ENCODE measurements around the gene NAGA. TPM values are rescaled to one million over a fixed set of nuclear protein-coding genes. Genes with fewer than 3 reads are reported as not detected.
"Not testable (repeated sequence)": the region's sequence is repeated elsewhere in the genome, so short reads cannot be mapped to it uniquely, and the experiment has no call there.

NAGA gene
- total RNA-seq (10 to 100 TPM; 14.6 to 16.3 (median 15.4) TPM), polyA plus RNA-seq (9.4 TPM)
- long read RNA-seq, donor 1, transcript NAGA-201 (9 exons, 3,694 nt) = major isoform, 28 of 50 reads
- long read RNA-seq, donor 1, transcript NAGA-202 (10 exons, 1,869 nt) = minor isoform, 8 of 50 reads
- long read RNA-seq, donor 1, partial matches to known transcripts = 5 of 50 reads
- long read RNA-seq, donor 1, other reads (novel, unspliced or antisense) = 6 of 50 reads
- long read RNA-seq, donor 2, transcript NAGA-201 (9 exons, 3,694 nt) = major isoform, 13 of 19 reads
- long read RNA-seq, donor 2, partial matches to known transcripts = 2 of 19 reads
- long read RNA-seq, donor 2, other reads (novel, unspliced or antisense) = 1 of 19 reads
- long read RNA-seq, donor 3, transcript NAGA-202 (10 exons, 1,869 nt) = minor isoform, 21 of 97 reads
- long read RNA-seq, donor 3, transcript NAGA-203 (10 exons, 1,856 nt) = minor isoform, 10 of 97 reads
- long read RNA-seq, donor 3, transcript NAGA-201 (9 exons, 3,694 nt) = major isoform, 49 of 97 reads
- long read RNA-seq, donor 3, partial matches to known transcripts = 10 of 97 reads
- long read RNA-seq, donor 3, other reads (novel, unspliced or antisense) = 7 of 97 reads
- long read RNA-seq, donor 4, transcript NAGA-201 (9 exons, 3,694 nt) = major isoform, 9 of 19 reads
- long read RNA-seq, donor 4, partial matches to known transcripts = 1 of 19 reads
- long read RNA-seq, donor 4, other reads (novel, unspliced or antisense) = 3 of 19 reads

DNA sequence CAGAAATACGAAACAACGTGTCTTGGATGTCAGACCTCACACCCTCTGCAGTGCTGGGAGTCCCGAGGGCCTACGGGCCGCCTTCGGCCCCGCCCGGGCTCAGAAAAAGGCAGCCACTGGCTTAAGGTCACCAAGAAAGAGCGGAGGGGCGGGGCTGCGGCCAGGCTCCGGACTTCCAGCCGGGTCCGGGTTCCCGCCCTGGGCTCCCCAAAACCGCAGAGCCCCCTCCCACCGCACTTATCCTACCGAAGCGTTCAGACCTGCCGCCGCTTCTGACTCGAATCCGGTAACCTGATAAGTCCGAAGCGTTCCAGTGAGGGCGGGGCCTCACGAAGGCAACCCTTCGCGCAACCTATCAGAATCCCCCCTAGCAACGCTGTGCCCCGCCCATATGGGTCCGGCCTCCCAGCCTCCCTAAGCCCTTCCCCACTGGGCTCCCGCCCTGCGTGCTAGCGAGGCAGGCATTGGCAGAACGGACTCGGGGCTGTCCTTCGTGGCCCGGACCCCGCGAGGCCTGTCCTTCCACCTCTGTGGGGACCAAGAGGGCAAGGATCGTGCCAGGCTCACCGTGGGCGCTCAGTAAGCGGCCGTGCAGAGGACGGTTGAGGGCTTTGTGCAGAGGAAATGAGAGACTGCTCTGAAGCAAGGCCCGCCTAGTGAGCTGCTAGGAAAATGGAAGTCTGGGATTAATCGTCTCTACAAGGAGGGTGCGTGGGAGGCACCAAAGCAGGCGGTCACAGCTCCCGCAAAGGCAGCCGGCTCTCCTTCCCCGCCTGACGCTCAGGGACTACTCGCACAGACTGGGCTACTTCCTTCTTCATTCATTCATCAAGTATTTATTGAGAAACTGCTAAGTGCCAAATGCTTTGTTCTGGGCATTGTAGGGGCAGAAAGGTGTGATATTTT lies at the start of gene NAGA:
Gene NAGA, minus strand, starts transcription at position 296 of the 906 bp plus-strand sequence. CDS start 515 bp downstream, outside the sequence.
- Histone ChIP-seq H3K4me3 (ENCODE audit: low read length) (peak within 1 kb of the TSS; percentile 63), H3K4me1 (ENCODE audit: control insufficient read depth, insufficient read depth, low read length) (no peaks in the 10 kb centered on the region), H3K27me3 (ENCODE audit: control insufficient read depth, insufficient read depth) (no peaks in the 10 kb centered on the region), H3K27ac (ENCODE audit: low read length) (peak within 1 kb of the TSS; percentile 85), H3K9me3 (ENCODE audit: control insufficient read depth, low read length) (no peaks in the 10 kb centered on the region)
- WGBS = under 1% methylated on average over 56 of the region's 56 CpGs
- intact Hi-C loops (cut with DNase I) = no loop called here
- peak; percentile 97 to 99 (median 98) for DNase-seq
- peak; percentile 96 for ATAC-seq

DNA sequence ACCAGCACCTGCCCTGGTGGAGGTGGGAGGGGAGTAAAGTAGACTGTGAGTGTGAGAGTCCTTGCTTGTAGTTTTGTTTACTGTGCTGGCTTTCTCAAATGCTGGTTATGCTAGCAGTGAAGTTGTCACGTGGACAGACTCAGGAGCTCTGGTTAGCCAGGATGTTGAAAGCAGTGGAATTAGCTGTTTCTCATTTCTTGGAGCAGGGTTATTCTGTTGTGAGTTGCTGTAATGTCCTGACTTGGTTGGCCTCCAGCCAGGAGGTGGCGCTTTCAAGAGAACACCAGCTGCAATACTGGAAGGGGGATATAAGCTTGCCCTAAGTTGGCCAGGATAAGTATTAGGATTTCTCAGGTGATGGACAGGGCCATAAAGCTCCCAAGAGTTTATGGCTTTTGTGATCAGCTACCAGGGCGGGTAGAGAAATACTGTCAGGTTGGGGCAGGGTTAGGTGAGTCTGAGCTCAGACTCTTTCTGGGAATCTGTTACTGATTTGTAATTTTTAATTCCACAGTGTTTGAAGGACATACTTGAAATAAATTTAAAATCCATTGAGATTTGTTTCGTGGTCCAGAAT lies 46.3 kb upstream of the NAGA start:
- Histone ChIP-seq H3K27ac (ENCODE audit: low read length) (no peak overlapping the region), H3K4me3 (ENCODE audit: low read length) (no peak overlapping the region), H3K9me3 (ENCODE audit: control insufficient read depth, low read length) (no peaks in the 10 kb centered on the region), H3K27me3 (ENCODE audit: control insufficient read depth, insufficient read depth) (no peaks in the 10 kb centered on the region), H3K4me1 (ENCODE audit: control insufficient read depth, insufficient read depth, low read length) (no peaks in the 10 kb centered on the region)
- DNase-seq = peak in 2 of 3 donors; percentile 49 to 67
- intact Hi-C loops (cut with DNase I) = no loop called here
- 84% methylated on average over 4 of the region's 4 CpGs for WGBS
- no peak for ATAC-seq

DNA sequence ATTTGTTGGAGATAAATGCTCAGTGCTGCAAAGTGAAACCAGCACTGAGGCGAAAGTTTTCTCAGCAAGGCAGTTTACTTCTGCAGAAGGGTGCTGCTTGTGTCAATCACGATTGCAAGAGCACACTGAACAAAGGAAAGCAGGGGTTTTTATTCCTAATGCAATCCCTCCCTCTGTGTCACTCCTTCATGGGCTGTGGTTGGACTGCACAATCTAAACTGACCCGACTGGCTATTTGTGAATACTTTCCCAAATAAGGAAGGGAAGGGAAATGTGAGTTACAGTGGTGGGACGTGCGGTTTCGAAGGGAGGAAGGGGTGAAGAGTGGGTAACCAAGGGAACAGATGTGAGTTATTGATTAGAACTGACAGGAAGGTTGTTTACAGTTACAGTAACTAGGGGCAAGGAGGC lies 44.8 kb upstream of the NAGA start:
- H3K4me3 ChIP-seq (ENCODE audit: low read length); ATAC-seq; H3K27ac ChIP-seq (ENCODE audit: low read length); intact Hi-C loops (cut with DNase I); H3K27me3 ChIP-seq (ENCODE audit: control insufficient read depth, insufficient read depth); H3K4me1 ChIP-seq (ENCODE audit: control insufficient read depth, insufficient read depth, low read length); H3K9me3 ChIP-seq (ENCODE audit: control insufficient read depth, low read length); DNase-seq: not testable (repeated sequence)
- WGBS = 94% methylated on average over 6 of the region's 6 CpGs

DNA sequence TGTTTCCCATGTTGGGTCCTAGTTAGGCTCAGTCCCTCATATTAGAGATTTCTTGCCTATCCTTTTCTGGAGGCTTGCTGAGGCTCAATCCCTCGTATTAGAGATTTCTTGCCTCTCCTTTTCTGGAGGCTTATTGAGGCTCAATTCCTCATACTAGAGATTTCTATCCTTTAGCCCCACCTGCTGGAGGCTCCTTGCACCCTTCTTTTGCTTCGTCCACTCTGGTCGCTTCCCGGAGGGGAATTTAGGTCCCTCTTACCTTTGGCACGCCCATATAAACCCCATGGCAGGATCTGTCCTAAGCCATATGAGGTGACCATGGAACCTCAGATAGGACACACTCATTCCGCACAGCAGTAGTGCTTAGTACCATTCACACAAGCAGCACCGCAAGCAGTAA lies 44.1 kb upstream of the NAGA start:
- DNase-seq (no peak), ATAC-seq (no peak)
- no peak overlapping the region for H3K4me3 ChIP-seq (ENCODE audit: low read length)
- WGBS = 90% methylated on average over 7 of the region's 7 CpGs
- intact Hi-C loops (cut with DNase I) = no loop called here
- H3K27me3 ChIP-seq (ENCODE audit: control insufficient read depth, insufficient read depth) = no peaks in the 10 kb centered on the region
- H3K9me3 ChIP-seq (ENCODE audit: control insufficient read depth, low read length) = no peaks in the 10 kb centered on the region
- no peaks in the 10 kb centered on the region for H3K4me1 ChIP-seq (ENCODE audit: control insufficient read depth, insufficient read depth, low read length)
- no peak overlapping the region for H3K27ac ChIP-seq (ENCODE audit: low read length)

DNA sequence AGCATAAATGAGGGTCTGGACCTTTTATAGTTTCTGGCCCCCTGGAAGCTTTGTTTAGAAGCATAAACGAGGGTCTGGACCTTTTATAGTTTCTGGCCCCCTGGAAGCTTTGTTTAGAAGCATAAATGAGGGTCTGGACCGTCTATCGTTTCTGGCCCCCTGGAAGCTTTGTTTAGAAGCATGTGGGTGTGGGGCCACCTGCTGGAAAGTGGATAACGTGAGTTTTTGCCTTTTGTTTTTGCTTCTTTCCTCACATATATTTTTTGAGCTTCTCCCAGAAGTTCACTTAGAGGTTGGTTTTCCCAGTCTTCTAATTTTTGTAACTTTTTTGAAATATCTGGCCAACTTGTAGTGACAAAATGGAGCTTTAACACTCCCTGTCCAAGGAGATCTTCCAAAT lies 42.2 kb upstream of the NAGA start:
- ATAC-seq; H3K4me3 ChIP-seq (ENCODE audit: low read length); H3K9me3 ChIP-seq (ENCODE audit: control insufficient read depth, low read length); DNase-seq; H3K4me1 ChIP-seq (ENCODE audit: control insufficient read depth, insufficient read depth, low read length); H3K27ac ChIP-seq (ENCODE audit: low read length); intact Hi-C loops (cut with DNase I); H3K27me3 ChIP-seq (ENCODE audit: control insufficient read depth, insufficient read depth): not testable (repeated sequence)
- whole genome bisulfite sequencing = 10% methylated on average over 4 of the region's 4 CpGs

DNA sequence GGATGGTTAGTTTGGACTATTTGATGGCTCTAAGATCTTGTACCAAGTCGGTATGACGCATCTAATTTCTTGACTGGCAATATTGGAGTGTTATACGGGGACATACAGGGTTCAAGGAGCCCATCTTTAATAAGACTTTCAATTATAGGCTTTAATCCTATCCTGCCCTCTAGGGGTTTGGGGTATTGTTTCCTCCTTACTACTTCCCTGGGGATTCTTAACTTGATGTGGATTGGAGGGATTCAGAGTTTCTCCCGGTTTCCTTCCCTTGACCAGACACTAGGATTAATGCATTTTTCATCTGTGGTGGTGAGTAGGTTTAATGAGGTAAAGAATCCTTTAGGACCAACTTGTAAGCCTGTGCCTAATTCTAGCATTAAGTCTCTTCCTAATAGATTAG lies 41.2 kb upstream of the NAGA start:
- DNase-seq (no peak), ATAC-seq (no peak)
- Histone ChIP-seq H3K27me3 (ENCODE audit: control insufficient read depth, insufficient read depth) (no peaks in the 10 kb centered on the region), H3K4me1 (ENCODE audit: control insufficient read depth, insufficient read depth, low read length) (no peaks in the 10 kb centered on the region), H3K4me3 (ENCODE audit: low read length) (no peak overlapping the region), H3K9me3 (ENCODE audit: control insufficient read depth, low read length) (no peaks in the 10 kb centered on the region), H3K27ac (ENCODE audit: low read length) (no peak overlapping the region)
- WGBS = 49% methylated on average over 4 of the region's 4 CpGs
- intact Hi-C loops (cut with DNase I) = no loop called here

DNA sequence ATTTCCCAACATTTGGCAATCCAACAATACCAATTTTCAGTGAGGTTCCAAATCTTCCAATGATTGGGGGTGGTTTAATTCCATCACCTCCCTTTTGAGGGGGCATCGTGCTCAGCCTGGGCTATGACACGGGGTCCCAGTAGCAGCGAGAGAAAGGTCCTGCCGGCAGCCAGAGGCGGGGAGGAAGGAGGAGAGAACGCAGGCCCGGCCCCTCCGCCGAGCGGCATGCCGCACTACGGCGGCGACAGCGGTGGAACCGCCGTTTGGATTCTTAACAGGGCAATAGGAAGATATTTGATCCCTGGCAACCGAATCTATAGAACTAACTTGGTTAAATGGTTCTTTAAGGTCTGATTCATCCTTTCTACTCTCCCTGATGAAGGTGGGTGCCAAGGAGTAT lies 38.2 kb upstream of the NAGA start:
- no peaks in the 10 kb centered on the region for H3K4me1 ChIP-seq (ENCODE audit: control insufficient read depth, insufficient read depth, low read length)
- 71% methylated on average over 18 of the region's 18 CpGs for WGBS
- no peak overlapping the region for H3K4me3 ChIP-seq (ENCODE audit: low read length)
- no peaks in the 10 kb centered on the region for H3K27me3 ChIP-seq (ENCODE audit: control insufficient read depth, insufficient read depth)
- DNase-seq = no peak
- no peaks in the 10 kb centered on the region for H3K9me3 ChIP-seq (ENCODE audit: control insufficient read depth, low read length)
- H3K27ac ChIP-seq (ENCODE audit: low read length) = no peak overlapping the region
- intact Hi-C loops (cut with DNase I) = no loop called here
- no peak for ATAC-seq

DNA sequence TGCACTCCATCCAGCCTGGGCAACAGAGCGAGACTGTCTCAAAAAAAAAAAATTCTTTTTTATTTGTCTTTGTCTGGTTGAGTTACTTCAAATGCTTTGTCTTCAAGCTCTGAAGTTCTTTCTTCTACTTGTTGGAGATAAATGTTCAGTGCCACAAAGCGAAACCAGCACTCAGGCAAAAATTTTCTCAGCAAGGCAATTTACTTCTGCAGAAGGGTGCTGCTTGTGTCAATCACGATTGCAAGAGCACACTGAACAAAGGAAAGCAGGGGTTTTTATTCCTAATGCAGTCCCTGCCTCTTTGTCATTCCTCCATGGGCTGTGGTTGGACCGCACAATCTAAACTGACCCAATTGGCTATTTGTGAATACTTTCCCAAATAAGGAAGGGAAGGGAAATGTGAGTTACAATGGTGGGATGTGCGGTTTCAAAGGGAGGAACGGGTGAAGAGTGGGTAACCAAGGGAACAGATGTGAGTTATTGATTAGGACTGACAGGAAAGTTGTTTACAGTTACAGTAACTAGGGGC lies 33.8 kb upstream of the NAGA start:
- H3K4me3 ChIP-seq (ENCODE audit: low read length) = not testable (repeated sequence)

DNA sequence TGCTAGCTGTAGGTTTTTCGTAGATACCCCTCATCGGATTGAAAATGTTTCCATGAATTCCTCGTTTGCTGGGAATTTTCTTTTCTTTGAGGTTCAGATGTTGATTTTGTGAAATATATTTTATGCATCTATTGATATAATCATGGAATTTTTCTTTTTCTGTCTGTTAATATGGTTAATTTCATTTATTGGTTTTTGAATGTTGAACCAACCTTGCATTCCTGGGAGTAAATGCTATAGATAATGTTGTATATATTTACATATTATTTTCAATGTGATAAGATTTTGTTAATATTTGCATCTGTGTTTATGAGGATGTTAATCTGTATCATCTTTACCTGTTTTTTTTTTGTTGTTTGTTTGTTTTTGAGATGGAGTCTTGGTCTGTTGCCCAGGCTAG lies 30.6 kb upstream of the NAGA start:
- H3K4me1 ChIP-seq (ENCODE audit: control insufficient read depth, insufficient read depth, low read length) = no peaks in the 10 kb centered on the region
- WGBS = 98% methylated on average over 3 of the region's 3 CpGs
- H3K27me3 ChIP-seq (ENCODE audit: control insufficient read depth, insufficient read depth) = no peaks in the 10 kb centered on the region
- H3K4me3 ChIP-seq (ENCODE audit: low read length) = no peak overlapping the region
- intact Hi-C loops (cut with DNase I) = no loop called here
- DNase-seq = no peak
- ATAC-seq = no peak
- no peak overlapping the region for H3K27ac ChIP-seq (ENCODE audit: low read length)
- H3K9me3 ChIP-seq (ENCODE audit: control insufficient read depth, low read length) = no peaks in the 10 kb centered on the region

More for the DNA sequence above, 33.8 kb upstream of the NAGA start:
- WGBS = 96% methylated on average over 6 of the region's 6 CpGs
- ATAC-seq; H3K27ac ChIP-seq (ENCODE audit: low read length); H3K4me1 ChIP-seq (ENCODE audit: control insufficient read depth, insufficient read depth, low read length); H3K27me3 ChIP-seq (ENCODE audit: control insufficient read depth, insufficient read depth); H3K9me3 ChIP-seq (ENCODE audit: control insufficient read depth, low read length); intact Hi-C loops (cut with DNase I); DNase-seq: not testable (repeated sequence)

DNA sequence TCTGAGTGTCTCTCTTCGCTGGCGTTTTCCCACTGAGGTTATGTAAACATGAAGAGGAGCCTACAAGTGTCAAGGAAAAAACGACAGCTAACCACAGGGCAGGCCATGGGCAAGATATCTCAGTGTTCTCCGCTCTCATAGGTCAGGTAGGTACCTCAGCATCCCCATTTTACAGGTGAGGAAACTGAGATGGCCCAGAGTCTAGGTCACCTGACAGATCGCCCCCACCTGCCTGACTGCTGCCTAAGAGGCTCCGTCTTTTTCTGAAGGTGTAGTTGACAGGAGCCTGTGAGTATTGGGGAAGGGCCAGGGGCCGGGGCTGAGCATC lies 20.8 kb upstream of the NAGA start:
- Histone ChIP-seq H3K9me3 (ENCODE audit: control insufficient read depth, low read length) (no peaks in the 10 kb centered on the region), H3K4me1 (ENCODE audit: control insufficient read depth, insufficient read depth, low read length) (peaks cover 10% of the 10 kb centered on the region), H3K27me3 (ENCODE audit: control insufficient read depth, insufficient read depth) (no peaks in the 10 kb centered on the region), H3K4me3 (ENCODE audit: low read length) (peak overlapping the region; percentile 63), H3K27ac (ENCODE audit: low read length) (peak overlapping the region; percentile 90)
- peak in 1 of 2 donors; percentile 0 for ATAC-seq
- DNase-seq = peak in 1 of 3 donors; percentile 49
- intact Hi-C loops (cut with DNase I) = loop anchor here in 2 of 4 donors (5.0 to 10.0 kb wide), 2 partner anchors 343 to 346 kb away; partner anchors contain the start of gene NFAM1 (in 1 of the 2)
- 28% methylated on average over 7 of the region's 7 CpGs for WGBS
